Ectodermal cell (in vitro differentiated cells): ENCODE results near the gene CBY1.

Source experiments
- H3K27ac ChIP-seq: 2 replicates; pipeline ENCODE4 v1.7.0; 2013; ENCODE audit warnings: mild to moderate bottlenecking, low read depth, low read length; ENCODE audit not compliant: insufficient read depth, poor library complexity, severe bottlenecking
- H3K27me3 ChIP-seq: 2 replicates; pipeline ENCODE4 v1.7.0; 2013; ENCODE audit warnings: mild to moderate bottlenecking, low read length; ENCODE audit not compliant: insufficient read depth, control insufficient read depth, poor library complexity, severe bottlenecking
- H3K36me3 ChIP-seq: one replicate; pipeline ENCODE4 v1.7.0; 2013; ENCODE audit warnings: low read length; ENCODE audit not compliant: control insufficient read depth, insufficient read depth
- H3K4me1 ChIP-seq: one replicate; pipeline ENCODE4 v1.7.0; 2013; ENCODE audit warnings: low read length; ENCODE audit not compliant: control insufficient read depth, insufficient read depth
- H3K4me3 ChIP-seq: 2 replicates; pipeline ENCODE4 v1.7.0; 2013; ENCODE audit warnings: low read depth, low read length, control low read depth; ENCODE audit not compliant: insufficient read depth
- H3K9me3 ChIP-seq: 2 replicates; pipeline ENCODE4 v1.7.0; 2013; ENCODE audit warnings: mild to moderate bottlenecking, low read length, moderate library complexity; ENCODE audit not compliant: control insufficient read depth
- WGBS, 2 experiments: methylation state at CpG; one replicate each; pipeline ENCODE4 v1.1.7; 2013; ENCODE audit warnings: missing lambda C conversion rate in 2 of 2; 5-methylcytosine and 5-hydroxymethylcytosine counted together

Gene CBY1

DNA sequence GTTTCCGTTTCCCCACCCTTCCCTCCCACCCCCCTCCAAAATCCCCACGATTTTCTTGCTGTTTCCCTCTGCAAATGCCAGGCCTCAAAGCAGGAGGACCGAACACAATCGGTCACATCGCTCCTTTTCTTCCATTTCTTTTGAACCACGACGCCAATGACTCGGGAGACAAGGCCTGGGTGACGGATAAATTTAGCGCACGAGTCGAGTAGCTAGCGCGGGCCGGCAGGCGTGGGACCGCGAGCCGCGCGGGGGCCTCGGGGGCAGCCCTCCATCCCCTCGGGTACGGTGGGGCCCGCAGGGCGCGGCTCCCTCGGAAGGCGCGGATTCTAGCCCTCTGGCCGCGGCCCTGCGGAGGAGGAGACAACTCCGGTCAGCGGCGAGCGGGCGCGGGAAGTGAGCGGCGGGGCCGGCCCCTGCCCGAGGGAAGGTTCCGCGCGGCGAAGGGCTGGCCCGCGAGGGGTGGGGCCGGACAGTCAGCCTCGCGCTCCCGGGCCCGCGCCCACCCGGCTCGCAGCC, 43.9 kb downstream of the CBY1 start:
- Histone ChIP-seq H3K4me1 (peaks cover 22% of the 10 kb centered on the region), H3K9me3 (no peaks in the 10 kb centered on the region), H3K27ac (peak overlapping the region; percentile 71), H3K27me3 (peaks cover 6% of the 10 kb centered on the region), H3K4me3 (peak overlapping the region; percentile 67), H3K36me3 (no peaks in the 10 kb centered on the region)
- WGBS, 2 experiments: 0% methylated on average over 57 of the region's 57 CpGs

DNA sequence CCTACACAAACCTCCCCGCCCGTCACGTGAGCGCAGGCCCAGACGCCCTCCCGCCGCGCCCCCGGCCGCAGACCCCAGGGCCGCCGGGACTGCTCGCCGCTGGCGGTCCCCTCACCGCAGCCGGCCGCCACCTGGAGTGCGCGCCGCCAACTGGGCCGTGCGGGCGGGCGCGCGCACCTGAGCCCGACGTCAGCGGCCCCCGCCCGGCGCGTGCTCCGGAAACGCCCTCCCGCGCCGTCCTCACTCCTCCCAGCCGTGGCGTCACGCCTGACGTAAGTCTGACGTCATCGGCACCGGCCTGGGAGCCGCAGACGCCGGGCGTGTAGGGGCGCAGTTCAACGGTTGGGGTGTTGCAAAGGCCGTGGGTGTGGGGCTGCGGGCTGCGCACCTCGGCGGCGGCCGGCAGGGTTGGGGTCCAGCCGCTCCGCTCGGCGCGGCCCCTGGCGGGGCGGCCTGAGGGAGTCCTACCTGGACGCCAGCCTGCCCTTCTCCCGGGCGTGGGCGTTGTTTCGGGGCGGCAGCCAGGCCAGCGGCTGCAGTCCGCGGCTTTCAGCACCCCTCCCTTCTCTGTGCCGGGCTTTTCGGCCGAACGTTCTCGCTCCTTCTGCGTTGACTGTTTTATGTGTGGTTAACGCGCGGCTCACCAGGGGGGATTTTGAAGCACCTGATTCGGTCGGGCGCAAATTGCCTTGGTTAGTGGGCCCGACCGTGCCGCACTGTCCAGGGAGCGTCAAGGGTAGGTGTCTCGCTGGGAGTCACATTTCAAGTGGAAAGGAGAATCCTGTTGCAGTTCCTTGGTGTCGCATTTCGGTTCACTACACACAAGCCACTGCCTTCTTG, 44.6 kb downstream of the CBY1 start, which contains the start of gene JOSD1:
TSS of gene JOSD1 (minus strand) at position 155 of the 840 bp plus-strand sequence. CDS start 956 bp downstream, outside the sequence.
- no peaks in the 10 kb centered on the region for H3K9me3 ChIP-seq
- peaks cover 6% of the 10 kb centered on the region for H3K27me3 ChIP-seq
- WGBS, 2 experiments: 0 to 1% methylated on average over 94 of the region's 94 CpGs
- H3K36me3 ChIP-seq: no peaks in the 10 kb centered on the region
- peak within 1 kb of the TSS; percentile 67 for H3K4me3 ChIP-seq
- peak within 1 kb of the TSS; percentile 71 for H3K27ac ChIP-seq
- H3K4me1 ChIP-seq: peaks cover 22% of the 10 kb centered on the region

DNA sequence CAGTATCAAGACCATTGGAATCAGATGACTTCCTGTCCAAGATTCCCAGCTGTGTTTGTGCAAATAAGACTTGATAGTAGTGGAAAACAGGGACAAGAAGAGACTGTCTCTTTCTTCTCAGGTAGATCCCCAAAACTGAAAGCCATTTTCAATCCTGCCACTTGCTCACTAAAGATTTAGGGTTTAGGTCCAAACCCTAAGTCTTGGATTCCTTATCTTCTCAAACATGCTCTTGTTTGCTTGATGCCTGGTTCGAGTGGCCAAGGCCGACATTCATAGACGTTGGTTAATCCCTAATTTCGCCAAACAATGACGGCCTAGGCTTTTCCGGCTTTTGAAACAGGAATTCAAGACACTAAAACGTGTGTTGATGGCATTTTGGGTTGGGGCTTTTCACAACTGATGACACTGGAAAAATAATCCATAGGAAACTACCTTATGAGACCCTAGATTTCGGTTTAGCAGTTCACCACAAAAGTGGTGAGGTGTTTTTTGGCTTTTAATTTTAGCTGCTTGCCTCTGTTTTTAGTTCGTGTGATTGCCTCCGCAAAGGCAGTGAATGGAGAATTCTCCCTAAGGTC, 48.3 kb downstream of the CBY1 start:
- WGBS, 2 experiments: 41 to 47% methylated on average over 10 of the region's 10 CpGs
- Histone ChIP-seq H3K36me3 (no peaks in the 10 kb centered on the region), H3K27ac (peak overlapping the region; percentile 64), H3K4me3 (peak overlapping the region; percentile 33), H3K9me3 (no peaks in the 10 kb centered on the region), H3K4me1 (peaks cover 20% of the 10 kb centered on the region), H3K27me3 (peaks cover 6% of the 10 kb centered on the region)

DNA sequence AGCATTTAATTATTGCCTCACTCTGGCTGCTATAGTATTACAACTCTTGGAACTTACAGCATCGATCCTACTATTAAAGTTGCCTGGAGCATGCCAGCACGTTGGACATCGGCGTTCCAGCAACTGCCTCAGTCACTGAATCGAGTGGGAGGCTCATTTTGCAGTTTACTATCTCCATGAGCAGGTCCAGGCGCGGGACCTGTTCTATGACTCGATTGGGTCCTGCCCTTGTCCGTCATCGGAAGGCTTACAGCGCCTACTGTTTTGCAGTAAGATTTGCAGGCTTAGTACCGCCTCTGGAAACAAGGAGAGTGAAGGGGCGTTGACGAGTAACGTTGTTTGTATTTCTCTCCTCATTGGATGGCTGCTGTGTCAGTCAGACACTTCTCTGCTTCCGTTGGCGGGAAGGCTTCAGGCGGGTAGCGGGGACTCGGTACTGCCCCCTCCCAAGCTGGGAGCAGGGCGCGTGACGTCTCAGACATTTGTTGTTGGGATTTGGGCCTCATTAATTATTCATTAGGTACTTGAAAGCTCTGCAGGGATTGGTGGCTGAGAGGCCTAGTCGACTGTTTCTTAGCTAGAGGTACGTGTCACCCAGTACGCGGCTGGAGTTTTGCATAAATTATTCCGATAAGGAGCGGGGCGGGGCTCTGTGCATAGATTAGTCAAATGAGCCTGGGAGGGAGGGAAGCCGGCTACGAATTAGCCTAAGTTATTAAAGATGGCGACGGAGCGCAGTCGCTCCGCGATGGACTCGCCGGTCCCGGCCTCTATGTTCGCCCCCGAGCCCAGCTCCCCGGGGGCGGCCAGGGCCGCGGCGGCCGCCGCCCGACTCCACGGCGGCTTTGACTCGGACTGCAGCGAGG, 49.0 kb downstream of the CBY1 start, which contains the start of gene GTPBP1:
TSS of gene GTPBP1 (plus strand) at position 710 of the 866 bp plus-strand sequence. CDS start at position 722, 12 bp downstream.
- peak within 1 kb of the TSS; percentile 93 for H3K4me3 ChIP-seq
- H3K4me1 ChIP-seq: peaks cover 20% of the 10 kb centered on the region

DNA sequence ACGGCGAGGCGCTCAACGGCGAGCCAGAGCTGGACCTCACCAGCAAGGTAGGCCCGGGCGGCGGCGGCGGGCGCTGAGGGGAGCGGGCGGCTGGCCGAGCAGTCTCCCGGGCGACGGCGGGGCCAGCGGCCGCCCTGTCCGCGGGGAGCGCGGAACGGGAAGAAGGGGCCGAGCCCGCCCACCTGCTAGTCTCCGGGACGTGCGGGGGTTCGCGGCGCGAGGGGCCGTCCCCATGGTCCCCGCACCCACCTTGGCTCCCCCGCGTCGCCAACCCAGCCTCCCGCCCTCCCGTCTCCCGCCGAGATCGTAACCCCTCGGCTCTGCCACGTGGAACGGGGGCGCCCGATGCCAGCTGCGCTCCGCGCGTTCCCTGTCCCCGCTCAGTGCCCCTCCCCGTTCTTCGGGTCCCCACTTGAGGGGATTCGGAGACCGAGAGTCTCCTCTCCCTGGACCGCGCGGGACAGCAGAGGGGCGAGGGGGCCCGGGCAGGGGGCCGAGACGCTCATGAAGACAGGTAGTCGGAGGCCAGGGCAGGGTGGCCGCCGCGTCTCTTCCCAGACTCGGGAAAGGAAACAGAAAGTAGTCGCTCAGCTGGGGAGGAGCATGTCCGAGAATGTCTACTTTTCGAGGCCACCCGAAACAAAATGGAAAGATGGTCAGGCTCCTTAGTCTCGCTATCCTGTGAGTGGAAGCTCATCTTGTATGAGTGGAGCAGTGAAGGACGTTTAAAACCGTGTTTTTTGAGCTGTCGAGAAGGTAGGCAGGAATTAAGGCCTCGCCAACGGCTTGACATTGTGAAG, 49.9 kb downstream of the CBY1 start:
- peaks cover 5% of the 10 kb centered on the region for H3K27me3 ChIP-seq

More for the DNA sequence above, 49.0 kb downstream of the CBY1 start, which contains the start of gene GTPBP1:
- Histone ChIP-seq H3K27me3 (peaks cover 6% of the 10 kb centered on the region), H3K9me3 (no peaks in the 10 kb centered on the region), H3K27ac (peak within 1 kb of the TSS; percentile 82), H3K36me3 (no peaks in the 10 kb centered on the region)
- WGBS, 2 experiments: 0% methylated on average over 55 of the region's 55 CpGs

GRCh38 chr22:38706901-38707195, 50.4 kb downstream of the CBY1 start:
- H3K27me3 ChIP-seq: no peaks in the 10 kb centered on the region
- H3K9me3 ChIP-seq: no peaks in the 10 kb centered on the region
- H3K27ac ChIP-seq: no peak overlapping the region
- WGBS, 2 experiments: 0 to 29% methylated on average over 1 to 3 of the region's 4 CpGs
- H3K4me1 ChIP-seq: peaks cover 18% of the 10 kb centered on the region
- peak overlapping the region; percentile 93 for H3K4me3 ChIP-seq
- H3K36me3 ChIP-seq: no peaks in the 10 kb centered on the region

More for the DNA sequence above, 49.9 kb downstream of the CBY1 start:
- Histone ChIP-seq H3K9me3 (no peaks in the 10 kb centered on the region), H3K4me1 (peaks cover 20% of the 10 kb centered on the region), H3K36me3 (no peaks in the 10 kb centered on the region), H3K27ac (peak overlapping the region; percentile 82), H3K4me3 (peak overlapping the region; percentile 93)
- 0 to 1% methylated on average over 80 of the region's 80 CpGs for WGBS, 2 experiments

DNA sequence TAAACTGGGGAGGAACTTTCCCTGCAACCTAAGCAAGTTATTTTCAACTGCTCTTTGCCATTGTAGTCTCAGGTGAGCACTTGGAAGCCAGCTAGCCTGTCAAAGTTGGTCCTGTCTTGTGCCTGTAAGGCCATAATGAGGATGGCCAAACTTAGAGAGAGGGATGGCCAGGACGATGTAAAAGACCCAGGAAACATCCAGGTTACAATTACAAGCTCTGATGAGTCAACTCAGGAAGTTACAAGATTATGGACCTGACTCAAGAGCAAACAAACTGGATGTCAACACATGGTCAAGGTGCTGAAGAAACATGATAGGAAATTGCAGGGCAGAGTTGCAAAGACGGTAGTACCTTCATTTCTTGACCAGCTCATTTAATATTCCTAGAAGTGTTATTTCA, 50.9 kb downstream of the CBY1 start:
- Histone ChIP-seq H3K4me1 (peaks cover 21% of the 10 kb centered on the region), H3K36me3 (no peaks in the 10 kb centered on the region), H3K4me3 (peak overlapping the region; percentile 93), H3K27me3 (no peaks in the 10 kb centered on the region), H3K9me3 (no peaks in the 10 kb centered on the region), H3K27ac (no peak overlapping the region)
- 79 to 81% methylated on average over 2 of the region's 2 CpGs for WGBS, 2 experiments

DNA sequence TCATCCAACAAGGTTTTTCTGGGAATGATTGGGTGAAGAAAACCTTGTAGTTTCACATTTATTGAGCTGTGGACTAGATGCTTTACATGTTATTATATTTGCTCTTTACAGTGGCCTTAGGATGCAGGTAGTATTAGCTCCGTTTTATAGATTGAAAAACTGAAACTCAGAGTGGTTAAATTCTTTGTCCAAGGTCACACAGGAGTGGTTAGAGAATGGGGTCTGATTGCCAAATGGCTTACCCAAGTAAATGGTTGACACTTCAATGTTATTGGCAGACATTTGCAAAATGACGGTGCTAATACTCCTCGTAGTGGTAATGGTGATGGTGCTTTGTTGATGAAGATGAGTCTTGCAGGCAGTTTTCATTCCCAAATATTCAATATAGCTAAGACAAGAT, 51.5 kb downstream of the CBY1 start:
- Histone ChIP-seq H3K9me3 (no peaks in the 10 kb centered on the region), H3K27ac (no peak overlapping the region), H3K36me3 (no peaks in the 10 kb centered on the region), H3K4me1 (peaks cover 27% of the 10 kb centered on the region), H3K4me3 (no peak overlapping the region), H3K27me3 (no peaks in the 10 kb centered on the region)
- 93 to 94% methylated on average over 3 of the region's 3 CpGs for WGBS, 2 experiments

GRCh38 chr22:38709306-38709705, 52.9 kb downstream of the CBY1 start:
- H3K4me3 ChIP-seq: no peak overlapping the region
- WGBS, 2 experiments: 92 to 93% methylated on average over 3 of the region's 3 CpGs
- H3K4me1 ChIP-seq: peaks cover 38% of the 10 kb centered on the region
- no peaks in the 10 kb centered on the region for H3K36me3 ChIP-seq
- H3K27ac ChIP-seq: no peak overlapping the region
- H3K9me3 ChIP-seq: no peaks in the 10 kb centered on the region
- H3K27me3 ChIP-seq: no peaks in the 10 kb centered on the region
